GM18508 (cell line): Measurements from ENCODE around the gene TAS2R4.
"Not testable (repeated sequence)": the region's sequence is repeated elsewhere in the genome, so short reads cannot be mapped to it uniquely, and the experiment has no call there.

Experiments used
- ATAC-seq: cut with Tn5 transposase; IDR thresholded peaks from one replicate; pipeline ENCODE4 v1.9.1; 2021; ENCODE audit warnings: moderate number of reproducible peaks; ENCODE audit not compliant: insufficient read depth, unreplicated experiment

TAS2R4 gene

GRCh38 chr7:141822432-141822831 is 46.0 kb downstream of the TAS2R4 start:
- ATAC-seq = not testable (repeated sequence)
